ENCODE data around the gene FOXRED2. TPM values are rescaled to one million over a fixed set of nuclear protein-coding genes. Genes with fewer than 3 reads are reported as not detected.

FOXRED2 gene
- total and polyA plus RNA-seq, 2 of the 8 experiments (the other 6 are each of a cell fraction or from before 2014, with no cell fraction given), result 11.5 to 27.8 TPM

DNA sequence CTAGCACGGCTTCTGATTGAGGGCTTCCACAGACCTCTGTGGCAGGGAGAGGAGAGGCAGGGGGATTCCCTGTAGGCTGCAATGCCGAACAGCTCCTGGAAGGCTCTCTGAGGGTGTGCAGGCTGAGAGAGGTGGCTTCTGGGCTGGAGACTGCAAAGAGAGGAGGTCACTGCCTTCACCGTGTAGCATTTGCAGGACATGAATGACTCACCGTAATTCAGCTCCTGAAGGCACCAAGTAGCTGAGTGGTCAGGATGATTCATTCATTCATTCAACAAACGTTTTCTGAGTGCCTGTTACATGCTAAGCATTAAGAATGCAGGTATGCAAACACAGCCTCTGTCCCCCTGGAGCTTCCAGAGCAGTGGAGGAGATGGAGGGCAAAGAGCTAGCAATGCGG is 40.1 kb upstream of the FOXRED2 start:
- FAIRE-seq (no peak), DNase-seq (ENCODE audit: low read depth in 1 of 2, low spot score in 2 of 2) (no peak)
- Histone ChIP-seq H2AFZ (ENCODE audit: low read length) (peak overlapping the region; percentile 61; the same call in 1 of the 2 replicates), H3K23ac (ENCODE audit: insufficient read length) (no peak overlapping the region), H3K9me3 (ENCODE audit: insufficient read depth in 2 of 2, low read depth in 1 of 2, low read length in 1 of 2) (no peaks in the 10 kb centered on the region), H3K9ac (replicated peaks in 1 of 4; ENCODE audit: extremely low read depth in 1 of 4, low read depth in 3 of 4, low read length in 3 of 4) (no peak overlapping the region; a peak in 1 of 7 replicates), H3K27ac (ENCODE audit: low read depth, low read length) (no peak overlapping the region), H3K56ac (replicated peaks; ENCODE audit: insufficient read length, low read depth, low read length) (no peak overlapping the region), H4K91ac (replicated peaks; ENCODE audit: insufficient read length, low read length) (no peak overlapping the region), H4K5ac (ENCODE audit: insufficient read length, low read depth, low read length) (no peak overlapping the region), H2BK12ac (ENCODE audit: low read depth, low read length) (no peak overlapping the region), H3K4me3 (ENCODE audit: extremely low read depth in 1 of 4, insufficient read depth in 2 of 4, low read depth in 3 of 4, low read length in 4 of 4) (no peak overlapping the region), H2BK120ac (replicated peaks; ENCODE audit: low read depth, low read length) (no peak overlapping the region), H3K4me1 (replicated peaks in 1 of 4; ENCODE audit: control insufficient read depth in 3 of 4, insufficient read depth in 4 of 4, low read length in 3 of 4) (peaks cover 0 to 12% (median 3%) of the 10 kb centered on the region in 4 experiments; a peak in 4 of 7 replicates), H2BK20ac (ENCODE audit: low read length) (0 out of 2 replicates have a peak overlapping the region, but pooled peaks have one; percentile 43), H2BK5ac (ENCODE audit: low read depth, low read length) (no peak overlapping the region), H3K14ac (ENCODE audit: insufficient read length) (no peak overlapping the region), H3K18ac (ENCODE audit: extremely low read depth, low read length) (no peak overlapping the region), H3K79me1 (ENCODE audit: low read depth, low read length) (no peaks in the 10 kb centered on the region), H3K4me2 (ENCODE audit: insufficient read depth in 1 of 2, low read depth in 2 of 2, low read length in 2 of 2) (no peak overlapping the region), H3K4ac (replicated peaks; ENCODE audit: insufficient read length, low read depth, low read length) (no peak overlapping the region), H3K79me2 (ENCODE audit: control insufficient read depth in 1 of 2, insufficient read depth in 2 of 2, low read length in 2 of 2) (no peaks in the 10 kb centered on the region), H2AK5ac (ENCODE audit: low read depth, low read length) (no peak overlapping the region), H4K20me1 (replicated peaks in 1 of 2; ENCODE audit: control insufficient read depth in 1 of 2, insufficient read depth in 2 of 2, low read length in 2 of 2) (no peaks in the 10 kb centered on the region), H3K36me3 (ENCODE audit: control insufficient read depth in 2 of 4, insufficient read depth in 4 of 4, low read length in 3 of 4) (no peaks in the 10 kb centered on the region), H3K27me3 (replicated peaks in 1 of 4; ENCODE audit: control insufficient read depth in 3 of 4, extremely low read depth in 1 of 4, insufficient read depth in 3 of 4, low read length in 3 of 4) (no peaks in the 10 kb centered on the region; a peak in 2 of 7 replicates), H4K8ac (ENCODE audit: extremely low read depth, insufficient read depth, low read length) (no peak overlapping the region), H2BK15ac (ENCODE audit: low read length) (peak overlapping the region; percentile 93; the same call in 1 of the 2 replicates), H3K23me2 (ENCODE audit: low read depth, low read length) (no peaks in the 10 kb centered on the region; the same call in 1 of the 2 replicates)
- WGBS, 2 experiments (ENCODE audit: extremely low coverage in 1 of 2, insufficient coverage in 1 of 2, insufficient read length in 1 of 2, insufficient replicate concordance in 2 of 2, low coverage in 1 of 2, low lambda C conversion rate in 2 of 2, missing lambda C conversion rate in 1 of 2), result 72% methylated on average over 6 of the region's 6 CpGs; no CpG with 5 or more reads in 1 of the 2 experiments
- ChIA-PET POLR2A (ENCODE audit: partially characterized antibody) (no interaction called here), CTCF (ENCODE audit: partially characterized antibody) (interaction anchor here (0.6 to 5.4 kb wide), 29 partner anchors 10 to 529 kb away, joined by 3 to 43 read pairs (median 5); no protein-coding TSS in a partner anchor)
- TF ChIP-seq POU5F1 (IDR thresholded peaks at IDR 0.05; ENCODE audit: low read depth, low read length), result no peak
- TF ChIP-seq KDM5A (IDR thresholded peaks at IDR 0.05; ENCODE audit: low read length), result no peak
- no peak for TF ChIP-seq RAD21 (IDR thresholded peaks at IDR 0.05 in 1 of 2, conservative IDR thresholded peaks at IDR 0.05 in 1 of 2; ENCODE audit: low read depth in 2 of 2, low read length in 2 of 2)
- no peak for TF ChIP-seq JUN (IDR thresholded peaks at IDR 0.05; ENCODE audit: low read depth, low read length)
- no peak for TF ChIP-seq HDAC6 (IDR thresholded peaks at IDR 0.05; ENCODE audit: low read depth, low read length)
- no peak for TF ChIP-seq GABPA (IDR thresholded peaks at IDR 0.05; ENCODE audit: borderline replicate concordance, insufficient read depth, low read length)
- TF ChIP-seq PHF8 (conservative IDR thresholded peaks at IDR 0.05; ENCODE audit: low read depth, low read length), result no peak
- TF ChIP-seq TCF12 (IDR thresholded peaks at IDR 0.05; ENCODE audit: low read depth, low read length), result no peak
- TF ChIP-seq GTF2F1 (IDR thresholded peaks at IDR 0.05; ENCODE audit: borderline replicate concordance, low read depth, low read length), result no peak
- no peak for TF ChIP-seq RBBP5 (IDR thresholded peaks at IDR 0.05; ENCODE audit: borderline replicate concordance, low read depth, low read length)
- no peak for TF ChIP-seq RFX5 (IDR thresholded peaks at IDR 0.05; ENCODE audit: borderline replicate concordance, low read depth, low read length)
- no peak for TF ChIP-seq TAF7 (optimal IDR thresholded peaks at IDR 0.05; ENCODE audit: borderline replicate concordance, low read depth, low read length)
- no peak for TF ChIP-seq TBP (IDR thresholded peaks at IDR 0.05; ENCODE audit: low read depth, low read length)
- no peak for TF ChIP-seq SP4 (IDR thresholded peaks at IDR 0.05; ENCODE audit: low read length)
